Smooth muscle cell (in vitro differentiated cells): Measurements from ENCODE around the gene PKD2. TPM values are rescaled to one million over a fixed set of nuclear protein-coding genes. Genes with fewer than 3 reads are reported as not detected.

Experiments used
- DNase-seq: peaks from one replicate; lab custom pipeline; 2025; ENCODE audit not compliant: unreplicated experiment; lab: John Stamatoyannopoulos, UW
- H2AFZ ChIP-seq: fragments of 200-600 bp; sonication (generic); 2 replicates; pipeline ENCODE4 v1.6.0; 2016; ENCODE audit warnings: antibody characterized with exemption, low read depth, mild to moderate bottlenecking
- H3F3A ChIP-seq: fragments of 200-600 bp; sonication (generic); 2 replicates; pipeline ENCODE4 v1.6.0; 2017; ENCODE audit warnings: antibody characterized with exemption, low read depth
- H3K27ac ChIP-seq: fragments of 200-600 bp; sonication (generic); 2 replicates; pipeline ENCODE4 v1.5.1; 2016; ENCODE audit warnings: low read depth, mild to moderate bottlenecking
- H3K27me3 ChIP-seq: fragments of 200-600 bp; sonication (generic); 2 replicates; pipeline ENCODE4 v1.6.1; 2016; ENCODE audit warnings: low read depth, mild to moderate bottlenecking
- H3K36me3 ChIP-seq: fragments of 200-600 bp; sonication (generic); 2 replicates; pipeline ENCODE4 v1.5.1; 2016; ENCODE audit warnings: low read depth
- H3K4me1 ChIP-seq: fragments of 200-600 bp; sonication (generic); 2 replicates; pipeline ENCODE4 v1.5.1; 2016; ENCODE audit warnings: low read depth
- H3K4me2 ChIP-seq: fragments of 200-600 bp; sonication (generic); 2 replicates; pipeline ENCODE4 v1.6.0; 2016; ENCODE audit warnings: mild to moderate bottlenecking
- H3K4me3 ChIP-seq: fragments of 200-600 bp; sonication (generic); 2 replicates; pipeline ENCODE4 v1.5.1; 2016; ENCODE audit warnings: mild to moderate bottlenecking
- H3K79me2 ChIP-seq: fragments of 200-600 bp; sonication (generic); 2 replicates; pipeline ENCODE4 v1.6.0; 2016; ENCODE audit warnings: low read depth, mild to moderate bottlenecking
- H3K9ac ChIP-seq: fragments of 200-600 bp; sonication (generic); 2 replicates; pipeline ENCODE4 v1.6.0; 2016; ENCODE audit warnings: low read depth
- H3K9me3 ChIP-seq: fragments of 200-600 bp; sonication (generic); replicated peaks from 2 replicates; pipeline ENCODE4 v1.5.1; 2016; ENCODE audit warnings: low read depth
- H4K20me1 ChIP-seq: fragments of 200-600 bp; sonication (generic); 2 replicates; pipeline ENCODE4 v1.6.0; 2016; ENCODE audit warnings: low read depth
- WGBS: methylation state at CpG from one replicate; pipeline ENCODE4 v1.1.7; 2016; ENCODE audit warnings: low lambda C conversion rate; 5-methylcytosine and 5-hydroxymethylcytosine counted together
- polyA plus RNA-seq: library from polyadenylated mRNA; unstranded; fragments of >200 nt; fragmentation: Nextera tagmentation; extraction: Ambion mirVana; gene quantifications from 2 replicates; pipeline ENCODE4 v1.2.1, GENCODE V29; 2016
- total RNA-seq: library from RNA; depleted of rRNA; stranded (reverse); fragments of >200 nt; gene quantifications from 2 replicates; pipeline ENCODE4 v1.2.3, GENCODE V29; 2014
- TF ChIP-seq, protein P1 (sequence below): fragments of 200-600 bp; sonication (generic); IDR thresholded peaks from 2 replicates; pipeline ENCODE4 v1.5.1; 2017; ENCODE audit warnings: borderline replicate concordance, mild to moderate bottlenecking, antibody characterized with exemption; ENCODE audit not compliant: insufficient read depth, poor library complexity, severe bottlenecking

Gene PKD2
- total and polyA plus RNA-seq, 2 experiments from 2014 or later: 19.8 to 41.4 TPM

DNA sequence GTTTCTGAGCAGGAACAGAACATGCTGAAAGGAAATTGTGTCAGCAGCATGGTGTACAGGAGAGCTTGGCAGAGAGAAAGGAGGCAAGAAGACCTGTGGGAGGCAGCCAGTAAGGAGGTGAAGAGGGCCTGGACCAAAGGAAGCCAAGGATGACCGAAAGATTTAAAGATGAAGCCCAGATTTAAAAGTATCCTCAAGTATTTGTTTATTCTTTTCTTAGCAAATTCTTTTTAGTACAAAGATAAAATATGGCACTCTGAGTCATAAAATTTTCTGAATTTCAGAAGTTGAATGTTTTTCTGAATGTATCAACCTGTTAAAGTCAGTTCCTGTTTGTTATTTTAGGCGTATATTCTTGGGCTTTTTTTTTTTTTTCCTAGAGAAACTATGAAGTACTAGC lies 3.5 kb downstream of the PKD2 start:
- no peak overlapping the region for H3K27ac ChIP-seq
- H4K20me1 ChIP-seq: peaks cover 62% of the 10 kb centered on the region
- H3K4me1 ChIP-seq: peaks cover 23% of the 10 kb centered on the region
- WGBS: 81% methylated on average over 2 of the region's 2 CpGs
- TF ChIP-seq, protein P1, sequence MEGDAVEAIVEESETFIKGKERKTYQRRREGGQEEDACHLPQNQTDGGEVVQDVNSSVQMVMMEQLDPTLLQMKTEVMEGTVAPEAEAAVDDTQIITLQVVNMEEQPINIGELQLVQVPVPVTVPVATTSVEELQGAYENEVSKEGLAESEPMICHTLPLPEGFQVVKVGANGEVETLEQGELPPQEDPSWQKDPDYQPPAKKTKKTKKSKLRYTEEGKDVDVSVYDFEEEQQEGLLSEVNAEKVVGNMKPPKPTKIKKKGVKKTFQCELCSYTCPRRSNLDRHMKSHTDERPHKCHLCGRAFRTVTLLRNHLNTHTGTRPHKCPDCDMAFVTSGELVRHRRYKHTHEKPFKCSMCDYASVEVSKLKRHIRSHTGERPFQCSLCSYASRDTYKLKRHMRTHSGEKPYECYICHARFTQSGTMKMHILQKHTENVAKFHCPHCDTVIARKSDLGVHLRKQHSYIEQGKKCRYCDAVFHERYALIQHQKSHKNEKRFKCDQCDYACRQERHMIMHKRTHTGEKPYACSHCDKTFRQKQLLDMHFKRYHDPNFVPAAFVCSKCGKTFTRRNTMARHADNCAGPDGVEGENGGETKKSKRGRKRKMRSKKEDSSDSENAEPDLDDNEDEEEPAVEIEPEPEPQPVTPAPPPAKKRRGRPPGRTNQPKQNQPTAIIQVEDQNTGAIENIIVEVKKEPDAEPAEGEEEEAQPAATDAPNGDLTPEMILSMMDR: no peak
- H3K9me3 ChIP-seq: no peaks in the 10 kb centered on the region
- H3K4me2 ChIP-seq: peak overlapping the region; percentile 94
- DNase-seq: no peak
- peaks cover 4% of the 10 kb centered on the region for H3F3A ChIP-seq
- no peak overlapping the region for H2AFZ ChIP-seq
- H3K36me3 ChIP-seq: no peaks in the 10 kb centered on the region
- no peak overlapping the region for H3K9ac ChIP-seq
- no peak overlapping the region for H3K4me3 ChIP-seq
- H3K79me2 ChIP-seq: peaks cover 78% of the 10 kb centered on the region
- H3K27me3 ChIP-seq: no peaks in the 10 kb centered on the region

DNA sequence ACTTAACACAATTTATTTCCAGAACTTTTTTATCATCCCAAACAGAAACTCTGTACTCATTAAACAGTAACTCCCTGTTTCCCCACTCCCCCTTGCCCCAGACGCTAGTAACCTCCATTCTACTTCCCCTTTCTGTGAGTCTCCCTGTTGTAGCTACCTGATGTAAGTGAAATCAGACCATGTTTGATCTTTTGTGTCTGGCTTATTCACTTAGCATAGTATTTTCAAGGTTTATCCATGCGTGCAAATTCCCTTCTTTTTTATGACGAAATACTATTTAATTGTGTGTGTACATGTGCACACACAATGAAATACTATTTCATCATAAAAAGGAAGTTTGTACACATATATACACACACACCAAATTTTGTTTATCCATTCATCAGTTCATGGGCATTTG lies 5.2 kb downstream of the PKD2 start:
- H3K9me3 ChIP-seq: no peaks in the 10 kb centered on the region
- H3K4me1 ChIP-seq: peaks cover 23% of the 10 kb centered on the region
- H2AFZ ChIP-seq: no peak overlapping the region
- TF ChIP-seq, protein P1: no peak
- no peak overlapping the region for H3K9ac ChIP-seq
- DNase-seq: no peak
- H3K4me2 ChIP-seq: no peak overlapping the region
- WGBS: 90% methylated on average over 3 of the region's 3 CpGs
- H3K27ac ChIP-seq: no peak overlapping the region
- no peaks in the 10 kb centered on the region for H3K27me3 ChIP-seq
- H3K36me3 ChIP-seq: no peaks in the 10 kb centered on the region
- peaks cover 91% of the 10 kb centered on the region for H3K79me2 ChIP-seq
- H3F3A ChIP-seq: peaks cover 21% of the 10 kb centered on the region
- H4K20me1 ChIP-seq: peaks cover 62% of the 10 kb centered on the region
- no peak overlapping the region for H3K4me3 ChIP-seq

DNA sequence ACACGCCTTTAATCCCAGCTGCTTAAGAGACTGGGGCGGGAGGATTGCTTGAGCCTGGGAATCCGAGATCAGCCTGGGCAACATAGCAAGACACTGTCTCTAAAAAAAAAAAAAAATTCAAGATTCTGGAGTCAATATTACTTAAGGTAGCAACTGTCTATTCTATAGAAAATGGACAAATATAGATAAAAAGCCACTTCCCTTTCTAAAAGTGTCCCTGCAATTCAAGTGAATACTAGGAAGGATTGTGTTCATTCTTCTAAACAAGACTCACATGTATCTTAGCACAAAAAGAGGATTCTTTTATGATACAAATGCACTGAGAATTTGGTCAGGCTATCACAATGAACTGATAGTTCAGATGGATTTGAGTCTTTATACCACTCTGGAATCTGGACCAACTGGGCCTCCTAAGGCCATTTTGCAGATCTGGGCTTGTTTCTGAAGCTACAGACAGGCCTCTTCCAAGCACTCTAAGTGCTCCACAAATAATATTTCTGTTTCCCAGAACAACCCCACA lies 7.0 kb downstream of the PKD2 start:
- Histone ChIP-seq H4K20me1 (peaks cover 59% of the 10 kb centered on the region), H2AFZ (no peak overlapping the region), H3K36me3 (no peaks in the 10 kb centered on the region), H3K4me3 (no peak overlapping the region), H3K4me1 (peaks cover 23% of the 10 kb centered on the region), H3K4me2 (no peak overlapping the region), H3K9ac (no peak overlapping the region), H3K79me2 (peaks cover 83% of the 10 kb centered on the region), H3K9me3 (no peaks in the 10 kb centered on the region), H3F3A (peaks cover 36% of the 10 kb centered on the region), H3K27me3 (no peaks in the 10 kb centered on the region), H3K27ac (no peak overlapping the region)
- 83% methylated on average over 3 of the region's 3 CpGs for WGBS
- TF ChIP-seq, protein P1: no peak
- DNase-seq: no peak

DNA sequence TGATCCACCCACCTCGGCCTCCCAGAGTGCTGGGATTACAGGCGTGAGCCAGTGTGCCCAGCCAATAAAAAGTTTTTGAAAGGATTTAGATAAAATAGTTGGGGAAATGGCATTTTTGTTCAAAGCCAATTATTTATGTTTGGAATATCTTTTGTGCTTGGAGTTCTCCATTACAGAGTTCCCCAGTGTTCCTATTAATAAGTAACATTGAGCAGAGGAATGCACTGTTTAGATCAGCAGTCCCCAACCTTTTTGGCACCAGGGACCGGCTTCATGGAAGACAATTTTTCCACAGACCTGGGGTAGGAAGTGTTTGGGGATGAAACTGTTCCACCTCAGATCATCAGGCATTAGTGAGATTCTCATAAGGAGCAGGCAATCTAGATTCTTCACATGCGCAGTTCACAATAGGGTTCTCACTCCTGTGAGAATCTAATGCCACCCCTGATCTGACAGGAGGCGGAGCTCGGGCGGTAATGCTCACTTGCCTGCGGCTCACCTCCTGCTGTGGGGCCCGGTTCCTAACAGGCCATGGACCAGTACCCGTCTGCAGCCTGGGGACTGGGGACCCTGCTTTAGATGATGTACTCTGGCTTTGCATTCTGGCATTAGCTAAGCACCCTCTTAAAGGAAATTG lies 8.3 kb downstream of the PKD2 start:
- H3K27ac ChIP-seq: no peak overlapping the region
- H3K4me2 ChIP-seq: no peak overlapping the region
- H3K4me1 ChIP-seq: peaks cover 11% of the 10 kb centered on the region
- no peaks in the 10 kb centered on the region for H3K27me3 ChIP-seq
- no peak overlapping the region for H3K4me3 ChIP-seq
- H3F3A ChIP-seq: peaks cover 39% of the 10 kb centered on the region
- 90% methylated on average over 10 of the region's 10 CpGs for WGBS
- TF ChIP-seq, protein P1: no peak
- peaks cover 83% of the 10 kb centered on the region for H3K79me2 ChIP-seq
- H3K36me3 ChIP-seq: no peaks in the 10 kb centered on the region
- no peak overlapping the region for H2AFZ ChIP-seq
- DNase-seq: no peak
- H3K9ac ChIP-seq: no peak overlapping the region
- H4K20me1 ChIP-seq: peaks cover 47% of the 10 kb centered on the region
- no peaks in the 10 kb centered on the region for H3K9me3 ChIP-seq
